Gastroesophageal sphincter (tissue), 4 donors: Measurements from ENCODE around the gene CCNY. TPM values are rescaled to one million over a fixed set of nuclear protein-coding genes. Genes with fewer than 3 reads are reported as not detected.

Experiments used
- ATAC-seq: fragments of 150-250 bp; one replicate; pipeline ENCODE4 v1.9.1; 2016; ENCODE audit warnings: mild to moderate bottlenecking, moderate library complexity
- H3K27ac ChIP-seq, 4 donors: fragments of 200-600 bp; sonication (generic) in 3 of 4; 1 replicate in 3 of 4; 2 replicates in 1 of 4; pipeline ENCODE4 v1.5.1; 2016 to 2019
- H3K27me3 ChIP-seq: fragments of 200-600 bp; sonication (generic); one replicate; pipeline ENCODE4 v1.5.1; 2019
- H3K36me3 ChIP-seq, 2 donors: fragments of 200-600 bp; sonication (generic); one replicate each; pipeline ENCODE4 v1.5.1; 2019; ENCODE audit warnings: control low read depth in 1 of 2
- H3K4me1 ChIP-seq, 3 donors: fragments of 200-600 bp; sonication (generic); 1 replicate in 2 of 3; 2 replicates in 1 of 3; pipeline ENCODE4 v1.5.1; 2016 to 2019; ENCODE audit warnings: control low read depth in 2 of 3
- H3K4me3 ChIP-seq, 2 donors: fragments of 200-600 bp; sonication (generic); one replicate each; pipeline ENCODE4 v1.5.1; 2019; ENCODE audit warnings: mild to moderate bottlenecking in 1 of 2, moderate library complexity in 1 of 2
- H3K9me3 ChIP-seq, 3 donors: fragments of 200-600 bp; sonication (generic); one replicate each; pipeline ENCODE4 v1.5.1; 2017 to 2019; ENCODE audit warnings: control low read depth in 2 of 3
- EP300 ChIP-seq: sonication (generic); formaldehyde crosslinking; IDR thresholded peaks from one replicate; pipeline ENCODE4 v1.6.1; 2017; ENCODE audit warnings: antibody characterized with exemption, mild to moderate bottlenecking
- POLR2A ChIP-seq, 2 donors: fragments of 450-650 bp; IDR thresholded peaks; one replicate each; pipeline ENCODE4 v1.6.1; 2017; ENCODE audit warnings: antibody characterized with exemption in 2 of 2, mild to moderate bottlenecking in 2 of 2, moderate library complexity in 1 of 2
- POLR2AphosphoS5 ChIP-seq: sonication (generic); formaldehyde crosslinking; IDR thresholded peaks from one replicate; pipeline ENCODE4 v1.6.1; 2017; ENCODE audit warnings: antibody characterized with exemption
- WGBS, 2 donors: methylation state at CpG; one replicate each; pipeline ENCODE4 v1.1.5; 2018; ENCODE audit warnings: low coverage in 1 of 2; 5-methylcytosine and 5-hydroxymethylcytosine counted together
- total RNA-seq, 4 donors: library from RNA; depleted of rRNA; stranded (reverse); fragments of >200 nt; gene quantifications; one replicate each; pipeline ENCODE4 v1.1.0, GENCODE V29; 2016
- TF ChIP-seq, protein P1 (sequence below), 4 experiments: fragments of 200-600 bp in 2 of 4; fragments of 450-650 bp in 2 of 4; sonication (generic) in 1 of 4; IDR thresholded peaks; one replicate each; pipeline ENCODE4 v1.5.1; 2017 to 2019; ENCODE audit warnings: antibody characterized with exemption in 4 of 4, mild to moderate bottlenecking in 2 of 4, moderate library complexity in 2 of 4

CCNY gene
- total RNA-seq, 4 donors from 2014 or later: 35.5 to 106 (median 63.2) TPM

DNA sequence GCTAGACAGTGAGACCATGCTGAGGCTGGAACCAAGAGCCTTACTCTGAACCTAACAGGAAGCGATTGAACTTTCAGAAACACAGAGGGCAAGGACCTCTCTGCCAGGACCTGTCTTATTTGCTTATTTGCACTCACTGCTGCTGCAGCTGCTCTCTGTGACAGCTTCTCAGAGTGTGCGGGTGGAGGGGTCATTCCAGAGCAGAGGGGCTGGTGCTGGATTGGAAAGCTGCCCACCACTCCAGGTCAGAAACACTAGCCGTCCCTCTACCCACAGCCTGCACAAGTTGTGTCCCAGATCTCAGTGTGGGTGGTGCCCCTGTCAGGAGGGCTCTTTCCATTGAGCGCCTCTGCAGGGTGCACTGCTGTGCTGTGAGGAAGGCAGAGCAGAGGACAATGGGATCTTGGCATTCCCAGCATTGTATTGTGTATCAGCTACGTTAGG, 126.2 kb downstream of the CCNY start:
- no peak for TF ChIP-seq EP300
- TF ChIP-seq POLR2AphosphoS5: no peak
- TF ChIP-seq POLR2A (IDR thresholded peaks at IDR 0.05): no peak
- TF ChIP-seq, protein P1, sequence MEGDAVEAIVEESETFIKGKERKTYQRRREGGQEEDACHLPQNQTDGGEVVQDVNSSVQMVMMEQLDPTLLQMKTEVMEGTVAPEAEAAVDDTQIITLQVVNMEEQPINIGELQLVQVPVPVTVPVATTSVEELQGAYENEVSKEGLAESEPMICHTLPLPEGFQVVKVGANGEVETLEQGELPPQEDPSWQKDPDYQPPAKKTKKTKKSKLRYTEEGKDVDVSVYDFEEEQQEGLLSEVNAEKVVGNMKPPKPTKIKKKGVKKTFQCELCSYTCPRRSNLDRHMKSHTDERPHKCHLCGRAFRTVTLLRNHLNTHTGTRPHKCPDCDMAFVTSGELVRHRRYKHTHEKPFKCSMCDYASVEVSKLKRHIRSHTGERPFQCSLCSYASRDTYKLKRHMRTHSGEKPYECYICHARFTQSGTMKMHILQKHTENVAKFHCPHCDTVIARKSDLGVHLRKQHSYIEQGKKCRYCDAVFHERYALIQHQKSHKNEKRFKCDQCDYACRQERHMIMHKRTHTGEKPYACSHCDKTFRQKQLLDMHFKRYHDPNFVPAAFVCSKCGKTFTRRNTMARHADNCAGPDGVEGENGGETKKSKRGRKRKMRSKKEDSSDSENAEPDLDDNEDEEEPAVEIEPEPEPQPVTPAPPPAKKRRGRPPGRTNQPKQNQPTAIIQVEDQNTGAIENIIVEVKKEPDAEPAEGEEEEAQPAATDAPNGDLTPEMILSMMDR (IDR thresholded peaks at IDR 0.05): no peak
- Histone ChIP-seq H3K4me1 (peaks cover 0 to 94% (median 13%) of the 10 kb centered on the region in 3 donors), H3K36me3 (no peaks in the 10 kb centered on the region), H3K27me3 (no peaks in the 10 kb centered on the region), H3K27ac (no peak overlapping the region), H3K4me3 (no peak overlapping the region), H3K9me3 (no peaks in the 10 kb centered on the region)
- 74% methylated on average over 3 of the region's 5 CpGs; no CpG with 5 or more reads in 1 of the 2 donors for WGBS, 2 donors
- ATAC-seq: no peak

DNA sequence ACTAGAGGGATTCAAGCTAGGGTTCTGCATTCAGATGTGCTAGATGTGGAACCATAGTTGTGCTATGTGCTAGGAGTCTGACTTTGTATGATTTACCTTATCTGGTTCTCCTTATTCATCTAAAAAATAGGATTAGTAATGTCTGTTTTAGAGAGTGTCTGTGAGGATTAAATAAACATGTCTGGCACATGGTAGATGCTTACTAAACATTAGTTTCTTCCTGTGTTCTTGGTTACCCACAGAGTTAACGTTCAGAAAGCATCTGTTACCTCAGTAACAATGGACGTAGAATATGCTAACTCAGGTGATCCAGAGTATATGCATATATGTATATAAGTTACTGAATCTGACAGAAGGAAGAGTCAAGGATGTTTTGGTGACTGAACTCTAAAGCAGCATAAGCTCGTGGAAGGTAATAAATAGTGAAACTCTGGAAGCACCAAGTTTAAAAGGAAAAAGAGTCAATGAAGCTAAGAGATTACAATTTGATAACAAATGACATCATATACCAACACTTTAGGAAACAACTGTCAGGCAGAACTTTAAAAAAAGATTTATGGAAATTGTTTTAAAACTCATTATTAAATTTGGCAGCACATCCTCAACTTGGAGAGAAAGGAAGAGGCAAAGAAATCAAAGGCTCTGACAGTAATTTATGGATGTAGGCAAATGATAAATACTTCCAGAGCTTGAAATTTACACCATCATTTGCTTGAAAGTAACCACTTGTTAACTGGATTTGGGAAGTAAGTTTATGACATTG, 127.0 kb downstream of the CCNY start:
- Histone ChIP-seq H3K4me3 (no peak overlapping the region), H3K4me1 (peaks cover 0 to 86% (median 10%) of the 10 kb centered on the region in 3 donors), H3K9me3 (no peaks in the 10 kb centered on the region), H3K27me3 (no peaks in the 10 kb centered on the region), H3K27ac (no peak overlapping the region), H3K36me3 (no peaks in the 10 kb centered on the region)
- 18 to 42% methylated on average over 3 of the region's 3 CpGs for WGBS, 2 donors
- no peak for TF ChIP-seq POLR2A (IDR thresholded peaks at IDR 0.05)
- TF ChIP-seq, protein P1 (IDR thresholded peaks at IDR 0.05): no peak
- TF ChIP-seq POLR2AphosphoS5: no peak
- TF ChIP-seq EP300: no peak
- ATAC-seq: no peak

- Histone ChIP-seq H3K27ac (no peak overlapping the region), H3K27me3 (no peaks in the 10 kb centered on the region), H3K36me3 (no peaks in the 10 kb centered on the region), H3K4me1 (peaks cover 0 to 81% (median 6%) of the 10 kb centered on the region in 3 donors), H3K9me3 (no peaks in the 10 kb centered on the region), H3K4me3 (no peak overlapping the region)
- TF ChIP-seq, protein P1 (IDR thresholded peaks at IDR 0.05): no peak
- no peak for TF ChIP-seq POLR2A (IDR thresholded peaks at IDR 0.05)
- no peak for TF ChIP-seq EP300
- no peak for TF ChIP-seq POLR2AphosphoS5
- no peak for ATAC-seq
- WGBS, 2 donors: 78 to 83% methylated on average over 3 of the region's 3 CpGs
Observed at GRCh38 chr10:35463878-35464277, 127.6 kb downstream of the CCNY start.

GRCh38 chr10:35464825-35465456, 128.6 kb downstream of the CCNY start:
- no peak for ATAC-seq
- no peaks in the 10 kb centered on the region for H3K36me3 ChIP-seq
- H3K4me1 ChIP-seq: peaks cover 0 to 73% (median 3%) of the 10 kb centered on the region in 3 donors
- WGBS, 2 donors: 77 to 83% methylated on average over 5 to 9 of the region's 11 CpGs
- no peaks in the 10 kb centered on the region for H3K9me3 ChIP-seq
- H3K27ac ChIP-seq: no peak overlapping the region
- TF ChIP-seq, protein P1 (IDR thresholded peaks at IDR 0.05): no peak
- TF ChIP-seq EP300 (no peak), POLR2A (IDR thresholded peaks at IDR 0.05) (no peak), POLR2AphosphoS5 (no peak)
- H3K4me3 ChIP-seq: no peak overlapping the region
- no peaks in the 10 kb centered on the region for H3K27me3 ChIP-seq
